ENCODE measurements around the gene AKAP6.

DNA sequence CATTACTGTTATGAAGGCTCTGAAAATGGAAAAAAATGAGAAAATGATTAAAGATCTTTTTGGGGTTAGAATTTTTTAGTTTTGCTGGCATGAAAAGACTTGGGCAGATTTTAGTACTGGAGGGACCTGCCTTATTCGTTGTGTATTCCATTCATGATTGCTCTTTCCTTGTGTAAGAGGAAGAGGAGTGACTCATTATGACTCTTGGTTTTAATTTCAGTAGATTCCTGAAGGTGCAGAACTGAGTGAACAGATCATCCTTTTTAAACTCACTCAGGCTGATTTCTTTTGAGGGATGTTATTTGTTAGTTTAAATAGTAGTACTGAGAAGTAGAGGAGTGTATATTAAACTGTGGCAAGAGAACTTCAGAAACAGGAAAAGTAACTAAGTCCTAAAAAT is 41.6 kb downstream of the AKAP6 start:
- TF ChIP-seq, protein P1, sequence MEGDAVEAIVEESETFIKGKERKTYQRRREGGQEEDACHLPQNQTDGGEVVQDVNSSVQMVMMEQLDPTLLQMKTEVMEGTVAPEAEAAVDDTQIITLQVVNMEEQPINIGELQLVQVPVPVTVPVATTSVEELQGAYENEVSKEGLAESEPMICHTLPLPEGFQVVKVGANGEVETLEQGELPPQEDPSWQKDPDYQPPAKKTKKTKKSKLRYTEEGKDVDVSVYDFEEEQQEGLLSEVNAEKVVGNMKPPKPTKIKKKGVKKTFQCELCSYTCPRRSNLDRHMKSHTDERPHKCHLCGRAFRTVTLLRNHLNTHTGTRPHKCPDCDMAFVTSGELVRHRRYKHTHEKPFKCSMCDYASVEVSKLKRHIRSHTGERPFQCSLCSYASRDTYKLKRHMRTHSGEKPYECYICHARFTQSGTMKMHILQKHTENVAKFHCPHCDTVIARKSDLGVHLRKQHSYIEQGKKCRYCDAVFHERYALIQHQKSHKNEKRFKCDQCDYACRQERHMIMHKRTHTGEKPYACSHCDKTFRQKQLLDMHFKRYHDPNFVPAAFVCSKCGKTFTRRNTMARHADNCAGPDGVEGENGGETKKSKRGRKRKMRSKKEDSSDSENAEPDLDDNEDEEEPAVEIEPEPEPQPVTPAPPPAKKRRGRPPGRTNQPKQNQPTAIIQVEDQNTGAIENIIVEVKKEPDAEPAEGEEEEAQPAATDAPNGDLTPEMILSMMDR (IDR thresholded peaks at IDR 0.05 in 2 of 3, conservative IDR thresholded peaks at IDR 0.05 in 1 of 3; ENCODE audit: borderline replicate concordance in 1 of 3, insufficient read depth in 1 of 3, low read depth in 2 of 3, low read length in 2 of 3), result no peak
- TF ChIP-seq, protein P2, sequence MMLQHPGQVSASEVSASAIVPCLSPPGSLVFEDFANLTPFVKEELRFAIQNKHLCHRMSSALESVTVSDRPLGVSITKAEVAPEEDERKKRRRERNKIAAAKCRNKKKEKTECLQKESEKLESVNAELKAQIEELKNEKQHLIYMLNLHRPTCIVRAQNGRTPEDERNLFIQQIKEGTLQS (IDR thresholded peaks at IDR 0.05), result no peak
